Measurements from ENCODE around the gene UNC13B. TPM values are rescaled to one million over a fixed set of nuclear protein-coding genes. Genes with fewer than 3 reads are reported as not detected.

Gene UNC13B
- total and polyA plus RNA-seq, 9 of the 15 experiments (the other 6 are each of a cell fraction or from before 2014, with no cell fraction given) = 2.4 to 11.5 (median 8.6) TPM

DNA sequence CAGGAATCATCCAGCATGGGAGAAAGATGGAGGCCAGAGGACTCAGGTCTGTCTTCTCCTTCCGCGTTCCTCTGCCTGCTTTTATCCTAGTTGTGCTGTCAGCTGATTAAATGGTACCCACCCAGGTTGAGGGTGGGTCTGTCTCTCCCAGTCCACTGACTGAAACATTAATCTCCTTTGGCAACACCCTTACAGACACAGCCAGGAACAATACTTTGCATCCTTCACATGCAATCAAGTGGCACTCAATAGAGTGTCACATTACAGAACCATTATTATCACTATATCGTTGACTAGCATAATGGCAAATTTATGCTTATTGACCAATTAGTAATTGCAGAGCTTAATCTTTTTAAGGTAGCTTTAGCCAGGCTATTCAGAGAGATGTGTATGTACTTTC is 64.8 kb downstream of the UNC13B start:
- CTCF ChIA-PET (ENCODE audit: low intra/inter-chr PET ratio) = no interaction called here
- Histone ChIP-seq H3K27me3 (ENCODE audit: control insufficient read depth in 2 of 2, insufficient read depth in 2 of 2, low read length in 2 of 2) (no peaks in the 10 kb centered on the region; a peak in 1 of 5 replicates), H3K4me2 (ENCODE audit: insufficient read depth, low read length) (no peak overlapping the region), H3K9me1 (ENCODE audit: control insufficient read depth, insufficient read depth, low read length) (no peaks in the 10 kb centered on the region), H3K36me3 (ENCODE audit: control insufficient read depth, insufficient read depth, low read length) (no peaks in the 10 kb centered on the region), H3K4me1 (replicated peaks in 1 of 2; ENCODE audit: control insufficient read depth in 2 of 2, insufficient read depth in 2 of 2, low read length in 2 of 2) (no peaks in the 10 kb centered on the region), H3K4me3 (no peak overlapping the region), H3K9me3 (replicated peaks; ENCODE audit: control insufficient read depth, insufficient read depth, low read depth, low read length) (no peaks in the 10 kb centered on the region), H3K27ac (ENCODE audit: extremely low read depth, low read depth, low read length) (no peak overlapping the region), H2AFZ (ENCODE audit: low read depth, low read length) (no peak overlapping the region), H4K20me1 (replicated peaks; ENCODE audit: control insufficient read depth, insufficient read depth, low read length) (no peaks in the 10 kb centered on the region), H3K9ac (ENCODE audit: insufficient read depth in 1 of 2, low read depth in 2 of 2, low read length in 2 of 2) (no peak overlapping the region), H3K79me2 (ENCODE audit: control insufficient read depth, insufficient read depth, low read length) (no peaks in the 10 kb centered on the region)
- no TSS peak for BruUV-seq (replicated peaks)
- POLR2A ChIA-PET = no interaction called here
- in situ Hi-C loops (cut with MboI) = no loop called here
- ATAC-seq (no peak), FAIRE-seq (no peak), DNase-seq (ENCODE audit: extremely low read depth in 1 of 4, low spot score in 3 of 4) (no peak)
- intact Hi-C loops (cut with micrococcal nuclease) = no loop called here
- 61% methylated on average over 3 of the region's 3 CpGs for WGBS (ENCODE audit: insufficient coverage, low coverage, missing lambda C conversion rate)
- TF ChIP-seq ZNF695 (CRISPR knock-in tag; IDR thresholded peaks at IDR 0.05) (no peak), C11orf30 (IDR thresholded peaks at IDR 0.05; ENCODE audit: low read depth) (no peak)

DNA sequence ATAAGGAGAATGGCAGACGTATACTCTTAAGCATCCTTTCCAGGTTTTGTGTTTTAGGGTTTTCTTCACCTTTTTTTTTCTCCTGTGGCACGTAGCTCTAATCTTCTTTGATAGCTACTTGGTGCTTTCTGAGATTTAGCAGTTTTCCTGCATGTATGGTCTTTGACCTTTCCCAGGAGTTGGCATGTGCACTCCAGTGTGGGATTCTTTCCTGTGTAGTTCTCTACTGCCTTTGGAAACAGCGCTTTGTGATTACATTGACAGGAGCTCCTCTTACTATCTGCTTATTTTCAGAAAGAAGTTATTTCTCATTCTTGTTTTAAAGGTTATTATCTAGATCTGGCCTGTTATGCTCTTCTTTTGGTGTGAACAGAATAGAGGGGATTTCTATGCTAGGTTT is 65.5 kb downstream of the UNC13B start:
- H3K27ac ChIP-seq (ENCODE audit: extremely low read depth, low read depth, low read length) = no peak overlapping the region
- in situ Hi-C loops (cut with MboI) = no loop called here
- H2AFZ ChIP-seq (ENCODE audit: low read depth, low read length) = no peak overlapping the region
- BruUV-seq (replicated peaks) = no TSS peak
- H3K9me3 ChIP-seq (replicated peaks; ENCODE audit: control insufficient read depth, insufficient read depth, low read depth, low read length) = no peaks in the 10 kb centered on the region
- H3K9me1 ChIP-seq (ENCODE audit: control insufficient read depth, insufficient read depth, low read length) = no peaks in the 10 kb centered on the region
- WGBS (ENCODE audit: insufficient coverage, low coverage, missing lambda C conversion rate) = 13% methylated on average over 3 of the region's 3 CpGs
- no peak overlapping the region for H3K9ac ChIP-seq (ENCODE audit: insufficient read depth in 1 of 2, low read depth in 2 of 2, low read length in 2 of 2)
- CTCF ChIA-PET (ENCODE audit: low intra/inter-chr PET ratio) = no interaction called here
- POLR2A ChIA-PET = no interaction called here
- DNase-seq (ENCODE audit: extremely low read depth in 1 of 4, low spot score in 3 of 4) (no peak), ATAC-seq (no peak), FAIRE-seq (no peak)
- no peak overlapping the region for H3K4me3 ChIP-seq
- H3K4me2 ChIP-seq (ENCODE audit: insufficient read depth, low read length) = no peak overlapping the region
- H3K4me1 ChIP-seq (replicated peaks in 1 of 2; ENCODE audit: control insufficient read depth in 2 of 2, insufficient read depth in 2 of 2, low read length in 2 of 2) = no peaks in the 10 kb centered on the region
- H3K36me3 ChIP-seq (ENCODE audit: control insufficient read depth, insufficient read depth, low read length) = no peaks in the 10 kb centered on the region
- no peaks in the 10 kb centered on the region for H3K79me2 ChIP-seq (ENCODE audit: control insufficient read depth, insufficient read depth, low read length)
- intact Hi-C loops (cut with micrococcal nuclease) = no loop called here
- no peaks in the 10 kb centered on the region; a peak in 1 of 5 replicates for H3K27me3 ChIP-seq (ENCODE audit: control insufficient read depth in 2 of 2, insufficient read depth in 2 of 2, low read length in 2 of 2)
- no peaks in the 10 kb centered on the region for H4K20me1 ChIP-seq (replicated peaks; ENCODE audit: control insufficient read depth, insufficient read depth, low read length)
- no peak for TF ChIP-seq NFIX (CRISPR knock-in tag; IDR thresholded peaks at IDR 0.05; ENCODE audit: low read depth)
- TF ChIP-seq ZFP36 (IDR thresholded peaks at IDR 0.05; ENCODE audit: low read depth, low read length, partially characterized antibody) = no peak
- TF ChIP-seq, protein P1, sequence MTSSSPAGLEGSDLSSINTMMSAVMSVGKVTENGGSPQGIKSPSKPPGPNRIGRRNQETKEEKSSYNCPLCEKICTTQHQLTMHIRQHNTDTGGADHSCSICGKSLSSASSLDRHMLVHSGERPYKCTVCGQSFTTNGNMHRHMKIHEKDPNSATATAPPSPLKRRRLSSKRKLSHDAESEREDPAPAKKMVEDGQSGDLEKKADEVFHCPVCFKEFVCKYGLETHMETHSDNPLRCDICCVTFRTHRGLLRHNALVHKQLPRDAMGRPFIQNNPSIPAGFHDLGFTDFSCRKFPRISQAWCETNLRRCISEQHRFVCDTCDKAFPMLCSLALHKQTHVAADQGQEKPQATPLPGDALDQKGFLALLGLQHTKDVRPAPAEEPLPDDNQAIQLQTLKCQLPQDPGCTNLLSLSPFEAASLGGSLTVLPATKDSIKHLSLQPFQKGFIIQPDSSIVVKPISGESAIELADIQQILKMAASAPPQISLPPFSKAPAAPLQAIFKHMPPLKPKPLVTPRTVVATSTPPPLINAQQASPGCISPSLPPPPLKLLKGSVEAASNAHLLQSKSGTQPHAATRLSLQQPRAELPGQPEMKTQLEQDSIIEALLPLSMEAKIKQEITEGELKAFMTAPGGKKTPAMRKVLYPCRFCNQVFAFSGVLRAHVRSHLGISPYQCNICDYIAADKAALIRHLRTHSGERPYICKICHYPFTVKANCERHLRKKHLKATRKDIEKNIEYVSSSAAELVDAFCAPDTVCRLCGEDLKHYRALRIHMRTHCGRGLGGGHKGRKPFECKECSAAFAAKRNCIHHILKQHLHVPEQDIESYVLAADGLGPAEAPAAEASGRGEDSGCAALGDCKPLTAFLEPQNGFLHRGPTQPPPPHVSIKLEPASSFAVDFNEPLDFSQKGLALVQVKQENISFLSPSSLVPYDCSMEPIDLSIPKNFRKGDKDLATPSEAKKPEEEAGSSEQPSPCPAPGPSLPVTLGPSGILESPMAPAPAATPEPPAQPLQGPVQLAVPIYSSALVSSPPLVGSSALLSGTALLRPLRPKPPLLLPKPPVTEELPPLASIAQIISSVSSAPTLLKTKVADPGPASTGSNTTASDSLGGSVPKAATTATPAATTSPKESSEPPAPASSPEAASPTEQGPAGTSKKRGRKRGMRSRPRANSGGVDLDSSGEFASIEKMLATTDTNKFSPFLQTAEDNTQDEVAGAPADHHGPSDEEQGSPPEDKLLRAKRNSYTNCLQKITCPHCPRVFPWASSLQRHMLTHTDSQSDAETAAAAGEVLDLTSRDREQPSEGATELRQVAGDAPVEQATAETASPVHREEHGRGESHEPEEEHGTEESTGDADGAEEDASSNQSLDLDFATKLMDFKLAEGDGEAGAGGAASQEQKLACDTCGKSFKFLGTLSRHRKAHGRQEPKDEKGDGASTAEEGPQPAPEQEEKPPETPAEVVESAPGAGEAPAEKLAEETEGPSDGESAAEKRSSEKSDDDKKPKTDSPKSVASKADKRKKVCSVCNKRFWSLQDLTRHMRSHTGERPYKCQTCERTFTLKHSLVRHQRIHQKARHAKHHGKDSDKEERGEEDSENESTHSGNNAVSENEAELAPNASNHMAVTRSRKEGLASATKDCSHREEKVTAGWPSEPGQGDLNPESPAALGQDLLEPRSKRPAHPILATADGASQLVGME (CRISPR knock-in tag; IDR thresholded peaks at IDR 0.05) = no peak
- TF ChIP-seq ZNF780A (CRISPR knock-in tag; IDR thresholded peaks at IDR 0.05) = no peak
- TF ChIP-seq, protein P2, sequence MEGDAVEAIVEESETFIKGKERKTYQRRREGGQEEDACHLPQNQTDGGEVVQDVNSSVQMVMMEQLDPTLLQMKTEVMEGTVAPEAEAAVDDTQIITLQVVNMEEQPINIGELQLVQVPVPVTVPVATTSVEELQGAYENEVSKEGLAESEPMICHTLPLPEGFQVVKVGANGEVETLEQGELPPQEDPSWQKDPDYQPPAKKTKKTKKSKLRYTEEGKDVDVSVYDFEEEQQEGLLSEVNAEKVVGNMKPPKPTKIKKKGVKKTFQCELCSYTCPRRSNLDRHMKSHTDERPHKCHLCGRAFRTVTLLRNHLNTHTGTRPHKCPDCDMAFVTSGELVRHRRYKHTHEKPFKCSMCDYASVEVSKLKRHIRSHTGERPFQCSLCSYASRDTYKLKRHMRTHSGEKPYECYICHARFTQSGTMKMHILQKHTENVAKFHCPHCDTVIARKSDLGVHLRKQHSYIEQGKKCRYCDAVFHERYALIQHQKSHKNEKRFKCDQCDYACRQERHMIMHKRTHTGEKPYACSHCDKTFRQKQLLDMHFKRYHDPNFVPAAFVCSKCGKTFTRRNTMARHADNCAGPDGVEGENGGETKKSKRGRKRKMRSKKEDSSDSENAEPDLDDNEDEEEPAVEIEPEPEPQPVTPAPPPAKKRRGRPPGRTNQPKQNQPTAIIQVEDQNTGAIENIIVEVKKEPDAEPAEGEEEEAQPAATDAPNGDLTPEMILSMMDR (IDR thresholded peaks at IDR 0.05 in 2 of 3, conservative IDR thresholded peaks at IDR 0.05 in 1 of 3; ENCODE audit: insufficient read depth in 2 of 3, low read depth in 1 of 3, low read length in 3 of 3) = no peak
- TF ChIP-seq, protein P3, sequence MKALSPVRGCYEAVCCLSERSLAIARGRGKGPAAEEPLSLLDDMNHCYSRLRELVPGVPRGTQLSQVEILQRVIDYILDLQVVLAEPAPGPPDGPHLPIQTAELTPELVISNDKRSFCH (CRISPR knock-in tag; IDR thresholded peaks at IDR 0.05) = no peak
- TF ChIP-seq, protein P3 (tag; IDR thresholded peaks at IDR 0.05) = no peak
